HepG2 (cell line): ENCODE results near the gene MCC. TPM values are rescaled to one million over a fixed set of nuclear protein-coding genes. Genes with fewer than 3 reads are reported as not detected.

Experiments used
- ATAC-seq: fragments of 200-7000 bp; cut with Tn5 transposase; 3 replicates; pipeline ENCODE4 v1.9.1; 2020; ENCODE audit warnings: mild to moderate bottlenecking, moderate library complexity
- BruUV-seq: library from RNA; stranded (reverse); fragments of 400-500 nt; replicated peaks from 2 replicates; lab custom pipeline; 2021; lab: Mats Ljungman, UMichigan
- CTCF ChIA-PET: fragments of 300-600 bp; formaldehyde crosslinking; extraction: SDS; loops from one replicate; lab custom pipeline; 2021; ENCODE audit warnings: low total read pairs, inconsistent platforms, low intra/inter-chr PET ratio; lab: Yijun Ruan, JAX
- POLR2A ChIA-PET: fragments of 350-600 bp; sonication (Branson Sonifier 250); formaldehyde crosslinking; loops from one replicate; lab custom pipeline; 2020; ENCODE audit warnings: antibody characterized with exemption, inconsistent platforms; lab: Yijun Ruan, JAX
- DNase-seq: peaks from one replicate; pipeline ENCODE4 v3.0.0-alpha.2; 2015; ENCODE audit warnings: low spot score
- FAIRE-seq: peaks from 3 replicates; lab custom pipeline; 2011; peaks lifted over from hg19 to GRCh38; lab: Jason Lieb, UNC
- H2AFZ ChIP-seq: one replicate; pipeline ENCODE4 v1.6.1; 2011; ENCODE audit warnings: low read length, inconsistent platforms
- H3K27ac ChIP-seq: fragments of 300-600 bp; 3 replicates; pipeline ENCODE4 v1.8.0; 2011; ENCODE audit warnings: mixed run types, mild to moderate bottlenecking, mixed read lengths, low read length, inconsistent platforms; ENCODE audit not compliant: insufficient read depth; ENCODE audit errors: extremely low read length
- H3K27me3 ChIP-seq, 2 experiments: fragments of 200-600 bp in 1 of 2; 2 replicates in 1 of 2; 3 replicates in 1 of 2; pipeline versions ENCODE4 v1.6.0 to v1.8.0; 2011; ENCODE audit warnings: low read length in 2 of 2, mild to moderate bottlenecking in 2 of 2, moderate library complexity in 2 of 2, inconsistent platforms in 1 of 2; ENCODE audit not compliant: insufficient read depth in 2 of 2, control insufficient read depth in 1 of 2
- H3K36me3 ChIP-seq, 2 experiments: fragments of 200-600 bp in 1 of 2; replicated peaks in 1 of 2; 2 replicates in 1 of 2; 3 replicates in 1 of 2; pipeline versions ENCODE4 v1.5.1 to v1.8.0; 2011; ENCODE audit warnings: low read length in 2 of 2, inconsistent platforms in 1 of 2; ENCODE audit not compliant: insufficient read depth in 2 of 2, control insufficient read depth in 1 of 2
- H3K4me1 ChIP-seq: 2 replicates; pipeline ENCODE4 v1.5.1; 2012; ENCODE audit warnings: low read length, inconsistent platforms; ENCODE audit not compliant: insufficient read depth
- H3K4me2 ChIP-seq: 2 replicates; pipeline ENCODE4 v1.6.0; 2011; ENCODE audit warnings: low read depth, low read length, inconsistent platforms
- H3K4me3 ChIP-seq, 3 experiments: fragments of 200-600 bp in 1 of 3; sonication (generic), shearing (Covaris generic) in 1 of 3; replicated peaks in 1 of 3; 2 replicates each; pipeline ENCODE4 v1.5.1; 2011 to 2016; ENCODE audit warnings: low read length in 3 of 3, inconsistent platforms in 2 of 3, low read depth in 2 of 3, mild to moderate bottlenecking in 2 of 3, control low read depth in 1 of 3, mixed read lengths in 1 of 3; ENCODE audit not compliant: insufficient read depth in 1 of 3
- H3K79me2 ChIP-seq: one replicate; pipeline ENCODE4 v1.6.1; 2011; ENCODE audit warnings: low read length, inconsistent platforms; ENCODE audit not compliant: insufficient read depth
- H3K9ac ChIP-seq: 2 replicates; pipeline ENCODE4 v1.6.0; 2011; ENCODE audit warnings: mild to moderate bottlenecking, low read depth, low read length, inconsistent platforms; ENCODE audit not compliant: insufficient read depth
- H3K9me3 ChIP-seq: 2 replicates; pipeline ENCODE4 v1.5.1; 2012; ENCODE audit warnings: mild to moderate bottlenecking, low read length
- H4K20me1 ChIP-seq: 2 replicates; pipeline ENCODE4 v1.6.0; 2011; ENCODE audit warnings: inconsistent platforms, mild to moderate bottlenecking, low read length, moderate library complexity; ENCODE audit not compliant: insufficient read depth
- ATAD3A ChIP-seq: sonication (generic); formaldehyde crosslinking; IDR thresholded peaks from 2 replicates; pipeline ENCODE4 v1.4.0; 2020; ENCODE audit warnings: missing genetic modification reagents
- CENPX ChIP-seq: sonication (generic); formaldehyde crosslinking; IDR thresholded peaks from 2 replicates; pipeline ENCODE4 v1.9.0; 2021; ENCODE audit warnings: mild to moderate bottlenecking, missing genetic modification reagents, moderate library complexity
- DNMT1 ChIP-seq: sonication (generic); formaldehyde crosslinking; IDR thresholded peaks from 2 replicates; pipeline ENCODE4 v1.5.1; 2020; ENCODE audit warnings: mild to moderate bottlenecking, missing genetic modification reagents
- FOXK2 ChIP-seq: fragments of 450-650 bp; IDR thresholded peaks from 2 replicates; pipeline ENCODE4 v1.6.1; 2016
- GATAD1 ChIP-seq: IDR thresholded peaks from 2 replicates; pipeline ENCODE4 v1.6.1; 2016; ENCODE audit warnings: missing genetic modification reagents, missing compliant biosample characterization
- GPN1 ChIP-seq: sonication (generic); formaldehyde crosslinking; IDR thresholded peaks from 2 replicates; pipeline ENCODE4 v1.5.1; 2020; ENCODE audit warnings: missing genetic modification reagents, borderline replicate concordance
- KMT2B ChIP-seq: IDR thresholded peaks from 2 replicates; pipeline ENCODE4 v1.6.1; 2016; ENCODE audit warnings: missing genetic modification reagents, missing compliant biosample characterization
- MXD1 ChIP-seq: sonication (generic); formaldehyde crosslinking; IDR thresholded peaks from 2 replicates; pipeline ENCODE4 v1.4.0; 2020; ENCODE audit warnings: mild to moderate bottlenecking, missing genetic modification reagents
- PHF20 ChIP-seq: sonication (generic); formaldehyde crosslinking; IDR thresholded peaks from 2 replicates; pipeline ENCODE4 v1.5.0; 2020; ENCODE audit warnings: mild to moderate bottlenecking, missing genetic modification reagents
- PHF8 ChIP-seq: sonication (generic); formaldehyde crosslinking; IDR thresholded peaks from 2 replicates; pipeline ENCODE4 v1.5.0; 2020; ENCODE audit warnings: missing genetic modification reagents
- REPIN1 ChIP-seq: sonication (generic); formaldehyde crosslinking; IDR thresholded peaks from 2 replicates; pipeline ENCODE4 v1.8.0; 2022; ENCODE audit warnings: missing genetic modification reagents, low read depth, mild to moderate bottlenecking, borderline replicate concordance
- RORA ChIP-seq: sonication (generic); formaldehyde crosslinking; IDR thresholded peaks from 2 replicates; pipeline ENCODE4 v1.5.0; 2020; ENCODE audit warnings: mild to moderate bottlenecking, missing genetic modification reagents, moderate library complexity
- RXRB ChIP-seq: IDR thresholded peaks from 2 replicates; pipeline ENCODE4 v1.6.1; 2016; ENCODE audit warnings: borderline replicate concordance, missing genetic modification reagents, missing compliant biosample characterization
- TP53 ChIP-seq: sonication (generic); formaldehyde crosslinking; conservative IDR thresholded peaks from 2 replicates; pipeline ENCODE4 v1.4.0; 2020; ENCODE audit warnings: missing genetic modification reagents
- ZNF33A ChIP-seq: sonication (generic); formaldehyde crosslinking; IDR thresholded peaks from 2 replicates; pipeline ENCODE4 v1.5.1; 2020; ENCODE audit warnings: missing genetic modification reagents, mild to moderate bottlenecking, moderate library complexity, borderline replicate concordance
- ZNF460 ChIP-seq: sonication (generic); formaldehyde crosslinking; IDR thresholded peaks from 2 replicates; pipeline ENCODE4 v1.5.1; 2020; ENCODE audit warnings: missing genetic modification reagents, mild to moderate bottlenecking, borderline replicate concordance
- ZNF780A ChIP-seq: sonication (generic); formaldehyde crosslinking; IDR thresholded peaks from 2 replicates; pipeline ENCODE4 v1.8.0; 2022; ENCODE audit warnings: mild to moderate bottlenecking, missing genetic modification reagents, moderate library complexity
- ZSCAN22 ChIP-seq: sonication (generic); formaldehyde crosslinking; IDR thresholded peaks from 2 replicates; pipeline ENCODE4 v1.4.0; 2020; ENCODE audit warnings: mild to moderate bottlenecking, missing genetic modification reagents
- WGBS: methylation state at CpG from one replicate; pipeline ENCODE4 v1.1.6; 2017; ENCODE audit warnings: low lambda C conversion rate; 5-methylcytosine and 5-hydroxymethylcytosine counted together
- in situ Hi-C: cut with HindIII; loops from 2 replicates; pipeline ENCODE4 v1.10.0; 2017; ENCODE audit warnings: low pct_unique_long_range_greater_than_20kb; ENCODE audit not compliant: extremely low pct_ligation_motif_present
- intact Hi-C: fragments of 100-400 bp; cut with micrococcal nuclease; formaldehyde crosslinking; loops from one replicate; pipeline ENCODE4 v1.10.0; 2022; ENCODE audit not compliant: unreplicated experiment
- polyA plus RNA-seq, 8 experiments: library from polyadenylated mRNA; depleted of rRNA in 3 of 8; stranded (reverse) in 7 of 8; unstranded in 1 of 8; fragments of >200 nt; fragmentation: Illumina TruSeq in 4 of 8; extraction: Trizol in 4 of 8; gene quantifications; 2 replicates each; pipeline versions ENCODE4 v1.2.1 to v1.2.3, GENCODE V29; 2011 to 2016; ENCODE audit warnings: low read depth in 4 of 8, missing spikeins in 1 of 8, mixed read lengths in 1 of 8; ENCODE audit not compliant: insufficient read depth in 1 of 8
- total RNA-seq, 5 experiments: library from RNA; depleted of rRNA; stranded (reverse); fragments of >200 nt; fragmentation: Illumina TruSeq; extraction: Trizol; gene quantifications; 2 replicates each; pipeline ENCODE4 v1.2.3, GENCODE V29; 2016; ENCODE audit warnings: low read depth in 1 of 5
- TF ChIP-seq, protein P1 (sequence below): sonication (generic); formaldehyde crosslinking; IDR thresholded peaks from 2 replicates; pipeline ENCODE4 v1.5.0; 2020; ENCODE audit warnings: missing genetic modification reagents
- TF ChIP-seq, protein P2 (sequence below): sonication (generic); formaldehyde crosslinking; IDR thresholded peaks from 2 replicates; pipeline ENCODE4 v1.4.0; 2020; ENCODE audit warnings: missing genetic modification reagents

MCC gene
- total and polyA plus RNA-seq, 2 of the 13 experiments (the other 11 are each of a cell fraction or from before 2014, with no cell fraction given) = 0.55 to 2.4 TPM

- no peak overlapping the region for H3K4me2 ChIP-seq
- ATAC-seq (no peak), DNase-seq (no peak), FAIRE-seq (no peak)
- 79% methylated on average over 5 of the region's 5 CpGs for WGBS
- no peaks in the 10 kb centered on the region for H3K36me3 ChIP-seq
- no peak overlapping the region for H3K4me3 ChIP-seq
- CTCF ChIA-PET = no interaction called here
- H3K4me1 ChIP-seq = peaks cover 14% of the 10 kb centered on the region
- POLR2A ChIA-PET = no interaction called here
- no peaks in the 10 kb centered on the region for H3K27me3 ChIP-seq
- H3K27ac ChIP-seq = no peak overlapping the region
- intact Hi-C loops = no loop called here
- H3K9ac ChIP-seq = no peak overlapping the region
- TF ChIP-seq TP53 (CRISPR knock-in tag) = no peak
- no peak for TF ChIP-seq GPN1 (CRISPR knock-in tag)
- no peak for TF ChIP-seq CENPX (CRISPR knock-in tag)
- TF ChIP-seq ATAD3A (CRISPR knock-in tag) = no peak
- no peak for TF ChIP-seq ZSCAN22 (CRISPR knock-in tag)
- TF ChIP-seq, protein P1, sequence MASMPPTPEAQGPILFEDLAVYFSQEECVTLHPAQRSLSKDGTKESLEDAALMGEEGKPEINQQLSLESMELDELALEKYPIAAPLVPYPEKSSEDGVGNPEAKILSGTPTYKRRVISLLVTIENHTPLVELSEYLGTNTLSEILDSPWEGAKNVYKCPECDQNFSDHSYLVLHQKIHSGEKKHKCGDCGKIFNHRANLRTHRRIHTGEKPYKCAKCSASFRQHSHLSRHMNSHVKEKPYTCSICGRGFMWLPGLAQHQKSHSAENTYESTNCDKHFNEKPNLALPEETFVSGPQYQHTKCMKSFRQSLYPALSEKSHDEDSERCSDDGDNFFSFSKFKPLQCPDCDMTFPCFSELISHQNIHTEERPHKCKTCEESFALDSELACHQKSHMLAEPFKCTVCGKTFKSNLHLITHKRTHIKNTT (CRISPR knock-in tag) = no peak
- no peak for TF ChIP-seq RORA (CRISPR knock-in tag)
- no peak for TF ChIP-seq FOXK2
- TF ChIP-seq, protein P2, sequence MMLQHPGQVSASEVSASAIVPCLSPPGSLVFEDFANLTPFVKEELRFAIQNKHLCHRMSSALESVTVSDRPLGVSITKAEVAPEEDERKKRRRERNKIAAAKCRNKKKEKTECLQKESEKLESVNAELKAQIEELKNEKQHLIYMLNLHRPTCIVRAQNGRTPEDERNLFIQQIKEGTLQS = no peak
- TF ChIP-seq RXRB (CRISPR knock-in tag) = no peak
- no peak for TF ChIP-seq PHF20
- no peak for TF ChIP-seq ZNF460 (CRISPR knock-in tag)
- no peak for TF ChIP-seq DNMT1 (CRISPR knock-in tag)
- no peak for TF ChIP-seq KMT2B (CRISPR knock-in tag)
- no peak for TF ChIP-seq REPIN1 (CRISPR knock-in tag)
- TF ChIP-seq MXD1 (CRISPR knock-in tag) = no peak
- no peak for TF ChIP-seq ZNF33A (CRISPR knock-in tag)
- TF ChIP-seq ZNF780A (CRISPR knock-in tag) = no peak
- TF ChIP-seq PHF8 (CRISPR knock-in tag) = no peak
- TF ChIP-seq GATAD1 = no peak
- H3K79me2 ChIP-seq = no peaks in the 10 kb centered on the region
- H2AFZ ChIP-seq = no peak overlapping the region
- no peaks in the 10 kb centered on the region for H4K20me1 ChIP-seq
- no peaks in the 10 kb centered on the region for H3K9me3 ChIP-seq
- BruUV-seq = no TSS peak
- in situ Hi-C loops = no loop called here
Measured at GRCh38 chr5:113070901-113071300, 417.4 kb downstream of the MCC start.
